Activated CD4-positive, alpha-beta T cell treated with anti-CD3 and anti-CD28 coated beads for 36 hours (primary cell): ENCODE measurements around the gene ACP1. TPM values are rescaled to one million over a fixed set of nuclear protein-coding genes. Genes with fewer than 3 reads are reported as not detected.

Experiments
- ATAC-seq: fragments of 200-7000 bp; cut with Tn5 transposase; one replicate; pipeline ENCODE4 v1.10.0; 2021; ENCODE audit warnings: mild to moderate bottlenecking, moderate library complexity
- CTCF ChIA-PET: fragments of 350-600 bp; sonication (Branson Sonifier 250); formaldehyde crosslinking; loops from one replicate; lab custom pipeline; 2021; ENCODE audit warnings: antibody characterized with exemption; lab: Charles Lee
- POLR2A ChIA-PET: fragments of 350-600 bp; sonication (Branson Sonifier 250); formaldehyde crosslinking; loops from one replicate; lab custom pipeline; 2021; ENCODE audit warnings: antibody characterized with exemption, inconsistent platforms; lab: Charles Lee
- DNase-seq: peaks from one replicate; pipeline ENCODE4 v3.0.0-alpha.2; 2020
- H3K27ac Mint-ChIP-seq: one replicate; pipeline ENCODE4 v1.8.0; 2021; ENCODE audit warnings: mixed read lengths
- H3K27me3 Mint-ChIP-seq: one replicate; pipeline ENCODE4 v1.8.0; 2021; ENCODE audit warnings: mixed read lengths
- H3K36me3 Mint-ChIP-seq: one replicate; pipeline ENCODE4 v1.8.0; 2021; ENCODE audit warnings: low read depth, mixed read lengths
- H3K4me1 Mint-ChIP-seq: one replicate; pipeline ENCODE4 v1.8.0; 2021; ENCODE audit warnings: mixed read lengths
- H3K4me3 Mint-ChIP-seq: one replicate; pipeline ENCODE4 v1.8.0; 2021; ENCODE audit warnings: mild to moderate bottlenecking, moderate library complexity, mixed read lengths
- H3K9me3 Mint-ChIP-seq: one replicate; pipeline ENCODE4 v1.8.0; 2021; ENCODE audit warnings: low read depth, mixed read lengths
- intact Hi-C, 2 experiments: fragments of 100-400 bp; cut with DNase I in 1 of 2; cut with micrococcal nuclease in 1 of 2; formaldehyde crosslinking; loops; one replicate each; pipeline versions ENCODE4 v1.14.2 to v1.15.1; 2022 to 2024; cut with DNase I, micrococcal nuclease
- total RNA-seq, 2 experiments: library from RNA; stranded (reverse); gene quantifications; one replicate each; pipeline ENCODE4 v1.2.3, GENCODE V29; 2021

ACP1 gene
- 100 to 1,000 TPM; 136 to 139 TPM for total RNA-seq

DNA sequence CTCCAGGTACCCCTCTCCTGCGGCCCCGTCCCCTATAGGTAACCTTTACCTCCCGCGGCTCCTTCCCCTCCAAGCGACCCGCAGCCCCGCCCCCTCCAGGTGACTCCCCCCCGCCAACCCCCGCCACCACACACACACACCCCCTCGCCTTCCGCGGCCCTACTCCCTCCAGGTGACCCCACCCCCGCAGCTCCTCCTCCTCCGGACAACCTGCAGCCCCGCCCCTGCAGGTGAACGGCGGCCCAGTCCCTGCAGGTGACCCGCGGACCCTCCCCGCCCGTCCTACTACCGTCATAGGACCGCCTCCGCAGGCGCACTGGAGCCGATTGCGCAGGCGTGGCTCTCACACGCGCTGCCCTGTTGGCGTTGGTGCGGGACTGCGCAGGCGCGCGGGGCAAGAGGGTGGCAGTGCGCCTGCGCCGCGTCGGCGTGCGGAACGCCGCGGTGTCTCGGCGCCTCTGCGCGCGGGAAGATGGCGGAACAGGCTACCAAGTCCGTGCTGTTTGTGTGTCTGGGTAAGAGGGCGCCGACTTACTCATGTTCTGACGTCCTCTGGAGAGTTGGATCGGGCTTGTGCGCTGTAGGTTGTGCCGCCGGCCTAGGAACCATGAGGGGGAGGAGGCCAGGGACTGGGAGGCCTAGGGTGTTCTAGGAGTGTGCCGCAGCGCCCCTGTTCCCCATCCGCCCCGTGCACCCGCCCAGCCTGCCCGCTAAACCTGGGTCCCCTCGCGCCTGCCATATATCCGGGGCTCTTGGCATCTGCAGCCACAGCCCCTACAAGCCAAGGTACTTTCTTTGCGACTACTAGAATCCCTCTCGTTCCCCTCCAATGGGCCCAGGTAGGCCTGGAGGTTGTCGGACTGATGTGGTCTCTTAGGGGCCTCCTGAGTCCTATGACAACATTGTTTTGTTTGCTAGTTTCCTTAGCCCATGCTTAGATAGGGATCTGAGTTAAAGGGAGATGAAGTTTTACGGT lies at the start of gene ACP1:
Gene ACP1 (plus strand): TSS at position 455 of the 976 bp plus-strand sequence. CDS start 18 bp downstream, at position 473.
- H3K4me3 Mint-ChIP-seq, result peak within 1 kb of the TSS; percentile 92
- peak within 1 kb of the TSS; percentile 87 for H3K27ac Mint-ChIP-seq
- intact Hi-C loops, result loop anchor here (1.0 to 10.0 kb wide), 4 partner anchors 174 to 413 kb away; partner anchors contain the start of gene TMEM18 (in 2 of the 2)
- peak; percentile 96 for DNase-seq
- ChIA-PET POLR2A (no interaction called here), CTCF (interaction anchor here (1.1 kb wide), 1 partner anchor 18 kb away, joined by 3 read pairs; no protein-coding TSS in a partner anchor)
- H3K4me1 Mint-ChIP-seq, result peaks cover 45% of the 10 kb centered on the region
- H3K36me3 Mint-ChIP-seq, result peaks cover 27% of the 10 kb centered on the region
- peak; percentile 95 for ATAC-seq
- H3K9me3 Mint-ChIP-seq, result no peaks in the 10 kb centered on the region
- H3K27me3 Mint-ChIP-seq, result no peaks in the 10 kb centered on the region

DNA sequence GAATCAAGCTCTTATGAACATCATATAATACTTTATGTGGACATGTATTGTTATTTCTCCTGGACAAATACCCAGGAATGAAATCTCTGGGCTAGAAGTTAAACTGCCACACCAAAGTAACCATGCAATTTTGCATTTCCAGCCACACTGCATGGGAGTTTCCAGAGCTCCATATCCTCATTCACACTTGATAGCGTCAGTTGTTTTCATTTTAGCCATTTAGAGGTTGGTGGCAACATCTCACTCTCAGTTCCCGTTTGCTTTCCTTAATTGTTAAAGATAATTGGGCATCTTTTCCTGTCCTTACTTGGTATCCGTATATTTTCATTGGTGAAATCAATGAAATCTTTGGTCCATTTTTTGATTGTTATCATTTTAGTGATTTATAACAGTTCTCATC lies 48.7 kb upstream of the ACP1 start:
- Mint-ChIP-seq H3K4me1 (no peaks in the 10 kb centered on the region), H3K27ac (no peak overlapping the region), H3K4me3 (no peak overlapping the region), H3K36me3 (peaks cover 8% of the 10 kb centered on the region), H3K9me3 (no peaks in the 10 kb centered on the region), H3K27me3 (peaks cover 5% of the 10 kb centered on the region)
- intact Hi-C loops, result no loop called here
- ATAC-seq, result no peak
- no peak for DNase-seq
- POLR2A ChIA-PET, result no interaction called here
- CTCF ChIA-PET, result no interaction called here

DNA sequence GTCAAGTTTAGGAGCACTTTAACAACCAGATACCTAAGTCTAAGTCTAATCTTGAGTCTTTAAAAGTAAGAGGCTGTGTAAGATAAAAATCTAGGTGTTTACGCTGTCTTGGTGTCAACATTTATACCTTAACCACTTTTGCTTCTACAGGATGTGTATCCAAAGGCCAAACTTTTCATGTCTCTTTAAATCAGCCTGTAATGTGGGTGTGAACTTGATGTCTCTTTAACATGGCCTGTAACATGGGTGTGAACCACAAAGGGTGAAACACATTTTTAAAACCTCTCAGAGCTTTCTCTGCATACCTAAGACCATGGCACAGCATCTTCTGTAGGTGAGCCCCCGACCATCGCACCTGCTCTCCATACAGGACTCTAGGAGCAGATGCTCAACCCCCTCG lies 41.3 kb upstream of the ACP1 start:
- Mint-ChIP-seq H3K4me3 (no peak overlapping the region), H3K36me3 (peaks cover 26% of the 10 kb centered on the region), H3K27me3 (no peaks in the 10 kb centered on the region), H3K27ac (no peak overlapping the region), H3K9me3 (no peaks in the 10 kb centered on the region), H3K4me1 (peaks cover 2% of the 10 kb centered on the region)
- ATAC-seq (no peak), DNase-seq (no peak)
- intact Hi-C loops, result no loop called here
- CTCF ChIA-PET, result interaction anchor here (0.6 kb wide), 1 partner anchor 33 kb away, joined by 3 read pairs; no protein-coding TSS in a partner anchor
- POLR2A ChIA-PET, result no interaction called here

GRCh38 chr2:223971-224760 lies 40.6 kb upstream of the ACP1 start:
- ATAC-seq (no peak), DNase-seq (no peak)
- Mint-ChIP-seq H3K9me3 (no peaks in the 10 kb centered on the region), H3K36me3 (peaks cover 31% of the 10 kb centered on the region), H3K4me1 (peaks cover 2% of the 10 kb centered on the region), H3K27me3 (no peaks in the 10 kb centered on the region), H3K4me3 (no peak overlapping the region), H3K27ac (no peak overlapping the region)
- POLR2A ChIA-PET, result no interaction called here
- CTCF ChIA-PET, result interaction anchor here (0.6 kb wide), 1 partner anchor 32 kb away, joined by 3 read pairs; no protein-coding TSS in a partner anchor
- intact Hi-C loops, result no loop called here

DNA sequence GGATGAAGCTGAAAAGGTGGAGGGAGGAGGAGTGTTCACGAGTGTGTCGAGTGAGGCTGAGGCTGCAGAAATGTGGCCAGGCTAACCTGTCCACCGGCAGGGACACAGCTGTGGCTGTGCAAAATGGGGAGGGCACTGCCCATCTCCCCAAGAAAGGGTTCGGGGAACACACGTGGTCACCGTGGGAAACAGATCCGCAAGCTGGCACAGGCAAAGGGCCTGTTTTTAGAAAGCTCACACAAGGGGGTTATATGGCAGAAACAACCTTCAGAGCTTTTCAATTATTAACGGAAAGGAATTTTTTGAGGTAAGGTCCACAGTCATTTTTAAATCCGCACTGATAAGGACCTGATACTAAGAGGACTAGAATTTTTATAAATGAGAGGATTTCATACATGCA lies 36.6 kb upstream of the ACP1 start:
- intact Hi-C loops, result no loop called here
- ChIA-PET CTCF (no interaction called here), POLR2A (no interaction called here)
- no peak for DNase-seq
- no peaks in the 10 kb centered on the region for H3K9me3 Mint-ChIP-seq
- peaks cover 36% of the 10 kb centered on the region for H3K36me3 Mint-ChIP-seq
- ATAC-seq, result no peak
- peaks cover 2% of the 10 kb centered on the region for H3K4me1 Mint-ChIP-seq
- H3K27me3 Mint-ChIP-seq, result no peaks in the 10 kb centered on the region
- H3K4me3 Mint-ChIP-seq, result no peak overlapping the region
- H3K27ac Mint-ChIP-seq, result no peak overlapping the region

DNA sequence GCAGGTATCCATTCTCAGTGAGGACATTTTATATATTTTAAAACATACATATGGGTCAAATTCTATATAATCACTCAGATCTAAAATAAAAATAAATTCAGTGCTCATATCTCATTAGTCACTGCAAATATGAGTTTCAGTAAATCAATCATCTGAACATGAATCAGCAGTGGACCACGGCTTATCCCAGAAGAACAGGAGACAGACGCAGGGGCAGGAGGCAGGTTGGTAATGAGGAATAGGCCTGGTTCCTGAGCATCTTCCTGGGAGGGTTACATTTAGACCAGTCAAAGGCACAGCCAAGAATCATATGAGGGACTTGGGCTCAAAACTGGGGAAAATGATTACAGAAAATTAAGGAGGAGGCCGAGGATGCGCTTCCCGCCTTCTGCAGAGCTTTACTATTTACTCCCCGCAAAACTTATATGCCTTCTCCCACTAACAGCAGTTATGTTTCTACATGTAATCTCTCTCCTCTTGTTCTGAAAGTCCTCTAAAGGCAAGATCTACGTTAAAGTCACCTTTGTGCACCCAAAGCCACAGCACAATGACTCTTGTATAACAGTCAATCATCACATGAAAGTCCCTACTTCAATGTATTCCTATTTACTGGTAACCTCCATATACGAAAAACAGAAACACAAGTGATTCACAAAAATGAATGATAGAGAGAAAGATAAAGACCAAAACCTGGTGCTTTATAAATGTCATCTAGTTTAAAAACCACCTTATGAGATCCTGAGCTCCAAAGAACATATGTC lies 36.0 kb upstream of the ACP1 start:
- ATAC-seq (peak; percentile 33), DNase-seq (no peak)
- no peaks in the 10 kb centered on the region for H3K27me3 Mint-ChIP-seq
- CTCF ChIA-PET, result no interaction called here
- intact Hi-C loops, result no loop called here
- no peaks in the 10 kb centered on the region for H3K9me3 Mint-ChIP-seq
- peaks cover 2% of the 10 kb centered on the region for H3K4me1 Mint-ChIP-seq
- no peak overlapping the region for H3K27ac Mint-ChIP-seq
- POLR2A ChIA-PET, result no interaction called here
- H3K4me3 Mint-ChIP-seq, result no peak overlapping the region
- peaks cover 36% of the 10 kb centered on the region for H3K36me3 Mint-ChIP-seq

DNA sequence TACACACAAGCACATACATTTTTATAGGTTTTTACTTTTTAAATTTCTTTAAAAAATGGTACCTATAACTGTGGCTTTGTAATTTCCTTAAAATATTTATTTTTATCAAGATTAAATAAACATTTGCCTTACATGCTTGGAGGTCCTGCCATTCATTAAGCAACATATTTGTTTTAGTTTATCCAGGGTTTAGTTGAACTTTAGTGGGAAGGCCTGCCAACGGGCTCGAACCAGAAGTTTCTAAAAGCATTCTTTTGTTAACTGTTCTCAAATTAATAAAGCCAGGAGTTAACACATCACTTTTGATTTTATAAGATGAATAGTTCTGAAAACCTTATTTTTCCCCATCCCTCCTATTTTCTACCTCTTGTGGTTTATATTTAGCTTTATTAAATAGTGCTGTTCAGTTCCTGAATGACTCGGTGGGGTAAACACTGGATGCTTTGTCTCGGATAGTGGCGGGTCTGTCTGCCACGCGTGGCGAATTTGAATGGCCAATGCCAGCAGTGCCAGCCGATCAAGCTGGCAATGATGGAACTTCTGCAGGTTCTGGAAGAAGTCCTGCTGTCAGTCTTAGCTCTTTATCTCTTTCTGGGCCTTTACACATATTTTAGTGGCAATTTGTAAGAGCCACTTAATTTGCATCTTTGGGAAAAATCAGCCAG lies 33.1 kb upstream of the ACP1 start:
- ATAC-seq (no peak), DNase-seq (no peak)
- H3K4me3 Mint-ChIP-seq, result no peak overlapping the region
- CTCF ChIA-PET, result no interaction called here
- peaks cover 18% of the 10 kb centered on the region for H3K36me3 Mint-ChIP-seq
- H3K27ac Mint-ChIP-seq, result no peak overlapping the region
- H3K4me1 Mint-ChIP-seq, result peaks cover 2% of the 10 kb centered on the region
- no peaks in the 10 kb centered on the region for H3K27me3 Mint-ChIP-seq
- H3K9me3 Mint-ChIP-seq, result no peaks in the 10 kb centered on the region
- intact Hi-C loops, result no loop called here
- POLR2A ChIA-PET, result no interaction called here

GRCh38 chr2:233030-233429 lies 31.7 kb upstream of the ACP1 start:
- Mint-ChIP-seq H3K27ac (no peak overlapping the region), H3K27me3 (no peaks in the 10 kb centered on the region), H3K9me3 (no peaks in the 10 kb centered on the region), H3K4me3 (no peak overlapping the region), H3K4me1 (peaks cover under 1% of the 10 kb centered on the region), H3K36me3 (peaks cover 12% of the 10 kb centered on the region)
- ATAC-seq, result no peak
- intact Hi-C loops, result no loop called here
- no peak for DNase-seq
- POLR2A ChIA-PET, result no interaction called here
- CTCF ChIA-PET, result interaction anchor here (1.1 to 1.7 kb wide), 2 partner anchors 12 to 14 kb away, joined by 3 to 4 read pairs; no protein-coding TSS in a partner anchor

DNA sequence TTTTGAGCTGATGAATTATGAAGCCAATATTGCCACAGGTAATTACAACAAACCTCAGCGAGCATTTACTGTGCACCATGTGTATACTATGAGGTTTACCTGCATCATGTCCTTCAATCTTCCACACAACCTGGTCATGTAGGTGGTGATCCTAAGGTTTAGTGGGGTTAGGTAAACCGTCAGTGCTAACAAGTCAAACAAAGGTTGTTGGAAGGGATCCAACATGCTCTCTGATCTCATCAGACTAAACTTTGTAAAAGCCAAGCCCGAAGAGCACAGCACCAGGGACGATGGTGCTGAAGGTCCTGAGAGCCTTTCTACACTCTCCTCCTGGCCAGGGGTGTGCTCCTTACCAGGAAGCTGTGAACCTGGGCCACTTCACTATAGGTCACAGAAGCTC lies 30.3 kb upstream of the ACP1 start:
- ChIA-PET CTCF (no interaction called here), POLR2A (no interaction called here)
- intact Hi-C loops, result no loop called here
- Mint-ChIP-seq H3K27me3 (no peaks in the 10 kb centered on the region), H3K9me3 (no peaks in the 10 kb centered on the region), H3K36me3 (peaks cover 5% of the 10 kb centered on the region), H3K27ac (no peak overlapping the region), H3K4me3 (no peak overlapping the region), H3K4me1 (no peaks in the 10 kb centered on the region)
- ATAC-seq (no peak), DNase-seq (no peak)

DNA sequence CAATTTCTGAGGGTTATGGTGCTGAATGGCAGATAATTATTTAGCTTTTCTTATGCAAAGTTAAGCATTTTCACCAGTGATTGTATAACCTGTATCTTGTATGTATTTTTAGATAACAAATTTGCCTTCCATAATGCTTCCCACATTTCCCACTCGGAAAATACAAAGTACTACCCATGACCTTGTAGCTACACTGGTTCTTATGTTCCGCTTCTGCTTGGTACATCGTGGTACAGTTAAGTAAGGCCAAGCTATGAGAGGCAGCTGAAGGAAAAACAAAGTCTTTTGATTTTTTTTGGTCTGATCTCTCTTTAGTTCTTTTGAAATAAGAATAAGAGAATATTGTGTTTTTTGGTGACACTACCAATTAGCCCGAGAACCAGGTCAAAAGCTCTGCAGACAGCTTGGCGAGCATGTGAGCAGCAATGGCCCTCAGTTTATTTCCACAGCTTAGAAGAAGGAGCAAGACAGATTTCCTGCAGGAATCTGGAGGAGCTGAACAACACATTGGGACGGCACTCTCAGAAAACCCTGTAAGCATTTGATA lies 27.7 kb upstream of the ACP1 start:
- ATAC-seq (no peak), DNase-seq (no peak)
- no peak overlapping the region for H3K27ac Mint-ChIP-seq
- H3K4me3 Mint-ChIP-seq, result no peak overlapping the region
- H3K4me1 Mint-ChIP-seq, result no peaks in the 10 kb centered on the region
- peaks cover 4% of the 10 kb centered on the region for H3K9me3 Mint-ChIP-seq
- POLR2A ChIA-PET, result interaction anchor here (0.7 kb wide), 1 partner anchor 19 kb away, joined by 4 read pairs; no protein-coding TSS in a partner anchor
- no peaks in the 10 kb centered on the region for H3K27me3 Mint-ChIP-seq
- CTCF ChIA-PET, result interaction anchor here (0.6 to 1.3 kb wide), 5 partner anchors 10 to 1533 kb away, joined by 3 to 4 read pairs (median 4); no protein-coding TSS in a partner anchor
- intact Hi-C loops, result no loop called here
- H3K36me3 Mint-ChIP-seq, result peaks cover 14% of the 10 kb centered on the region
